Neural cell (in vitro differentiated cells): ENCODE data around the gene ATP2C2. TPM values are rescaled to one million over a fixed set of nuclear protein-coding genes. Genes with fewer than 3 reads are reported as not detected.
"Not testable (repeated sequence)": the region's sequence is repeated elsewhere in the genome, so short reads cannot be mapped to it uniquely, and the experiment has no call there.

Experiments
- H2AFZ ChIP-seq: fragments of 200-600, 300-800 bp; sonication (generic), shearing (Covaris generic); 2 replicates; pipeline ENCODE4 v1.6.0; 2014; ENCODE audit warnings: low read depth, mild to moderate bottlenecking, antibody characterized with exemption, low read length, moderate library complexity
- H3F3A ChIP-seq: fragments of 200-600 bp; shearing (Covaris generic); 2 replicates; pipeline ENCODE4 v1.6.1; 2016; ENCODE audit warnings: mild to moderate bottlenecking, moderate library complexity, mixed read lengths, antibody characterized with exemption, low read length; ENCODE audit not compliant: insufficient read depth, poor library complexity, severe bottlenecking
- H3K27ac ChIP-seq: fragments of 200-600, 300-800 bp; sonication (generic), shearing (Covaris generic); 2 replicates; pipeline ENCODE4 v1.5.1; 2014; ENCODE audit warnings: mild to moderate bottlenecking, low read length, moderate library complexity
- H3K27me3 ChIP-seq: fragments of 300-800, 200-600 bp; sonication (generic), shearing (Covaris generic); 2 replicates; pipeline ENCODE4 v1.6.0; 2014; ENCODE audit warnings: mild to moderate bottlenecking, low read depth, low read length, moderate library complexity; ENCODE audit not compliant: insufficient read depth
- H3K36me3 ChIP-seq: fragments of 300-800, 200-600 bp; sonication (generic), shearing (Covaris generic); 2 replicates; pipeline ENCODE4 v1.5.1; 2014; ENCODE audit warnings: mild to moderate bottlenecking, antibody characterized with exemption, low read length, moderate library complexity; ENCODE audit not compliant: insufficient read depth
- H3K4me2 ChIP-seq: fragments of 300-800, 200-600 bp; sonication (generic), shearing (Covaris generic); 2 replicates; pipeline ENCODE4 v1.6.0; 2014; ENCODE audit warnings: mild to moderate bottlenecking, low read length
- H3K4me3 ChIP-seq: fragments of 300-800, 200-600 bp; sonication (generic), shearing (Covaris generic); 2 replicates; pipeline ENCODE4 v1.5.1; 2014; ENCODE audit warnings: mild to moderate bottlenecking, low read length, moderate library complexity
- H3K79me2 ChIP-seq: fragments of 200-600 bp; shearing (Covaris generic); replicated peaks from 2 replicates; pipeline ENCODE4 v1.6.0; 2014; ENCODE audit warnings: mild to moderate bottlenecking, low read length, moderate library complexity; ENCODE audit not compliant: insufficient read depth
- H3K9ac ChIP-seq: fragments of 300-800, 200-600 bp; sonication (generic), shearing (Covaris generic); 2 replicates; pipeline ENCODE4 v1.6.1; 2016; ENCODE audit warnings: mild to moderate bottlenecking, low read length, mixed read lengths
- H3K9me2 ChIP-seq: fragments of 200-600 bp; shearing (Covaris generic); 2 replicates; pipeline ENCODE4 v1.6.1; 2016; ENCODE audit warnings: mild to moderate bottlenecking, low read length, mixed read lengths; ENCODE audit not compliant: insufficient read depth
- H3K9me3 ChIP-seq: fragments of 200-600, 300-800 bp; sonication (generic), shearing (Covaris generic); 2 replicates; pipeline ENCODE4 v1.6.1; 2016; ENCODE audit warnings: mild to moderate bottlenecking, mixed run types, low read length, moderate library complexity, mixed read lengths
- H4K20me1 ChIP-seq: fragments of 200-600 bp; shearing (Covaris generic); 2 replicates; pipeline ENCODE4 v1.6.1; 2016; ENCODE audit warnings: mild to moderate bottlenecking, mixed run types; ENCODE audit not compliant: insufficient read depth
- EP300 ChIP-seq: fragments of 450-650 bp; conservative IDR thresholded peaks from 2 replicates; pipeline ENCODE4 v1.6.1; 2014; ENCODE audit warnings: antibody characterized with exemption, mild to moderate bottlenecking, moderate library complexity; ENCODE audit not compliant: poor library complexity, severe bottlenecking
- EZH2 ChIP-seq: fragments of 200-600, 300-800 bp; shearing (Covaris generic), sonication (generic); IDR thresholded peaks from 2 replicates; pipeline ENCODE4 v1.6.1; 2014; ENCODE audit warnings: antibody characterized with exemption, low read length, borderline replicate concordance, mild to moderate bottlenecking; ENCODE audit not compliant: insufficient read depth, poor library complexity, severe bottlenecking
- MXI1 ChIP-seq: fragments of 450-650 bp; conservative IDR thresholded peaks from 2 replicates; pipeline ENCODE4 v1.6.1; 2014; ENCODE audit warnings: antibody characterized with exemption, mild to moderate bottlenecking; ENCODE audit not compliant: poor library complexity, severe bottlenecking
- POLR2AphosphoS5 ChIP-seq: IDR thresholded peaks from 2 replicates; pipeline ENCODE4 v1.6.1; 2012
- RAD21 ChIP-seq: fragments of 450-650 bp; conservative IDR thresholded peaks from 2 replicates; pipeline ENCODE4 v1.6.1; 2014; ENCODE audit warnings: antibody characterized with exemption, mild to moderate bottlenecking, moderate library complexity
- SMC3 ChIP-seq: fragments of 450-650 bp; conservative IDR thresholded peaks from 2 replicates; pipeline ENCODE4 v1.6.1; 2014; ENCODE audit warnings: antibody characterized with exemption, mild to moderate bottlenecking, moderate library complexity; ENCODE audit not compliant: poor library complexity
- TAF1 ChIP-seq: IDR thresholded peaks from 2 replicates; pipeline ENCODE4 v1.6.1; 2012; ENCODE audit warnings: low read depth
- polyA plus RNA-seq: library from polyadenylated mRNA; depleted of rRNA; stranded (reverse); fragments of >200 nt; gene quantifications from 2 replicates; pipeline ENCODE4 v1.2.3, GENCODE V29; 2014
- TF ChIP-seq, protein P1 (sequence below): IDR thresholded peaks from 2 replicates; pipeline ENCODE4 v1.6.1; 2012; ENCODE audit warnings: borderline replicate concordance
- TF ChIP-seq, protein P2 (sequence below): fragments of 450-650 bp; IDR thresholded peaks from 2 replicates; pipeline ENCODE4 v1.5.1; 2014; ENCODE audit warnings: antibody characterized with exemption, mild to moderate bottlenecking, moderate library complexity; ENCODE audit not compliant: poor library complexity, severe bottlenecking

ATP2C2 gene
- polyA plus RNA-seq, 1 donor from 2014 or later = not detected

DNA sequence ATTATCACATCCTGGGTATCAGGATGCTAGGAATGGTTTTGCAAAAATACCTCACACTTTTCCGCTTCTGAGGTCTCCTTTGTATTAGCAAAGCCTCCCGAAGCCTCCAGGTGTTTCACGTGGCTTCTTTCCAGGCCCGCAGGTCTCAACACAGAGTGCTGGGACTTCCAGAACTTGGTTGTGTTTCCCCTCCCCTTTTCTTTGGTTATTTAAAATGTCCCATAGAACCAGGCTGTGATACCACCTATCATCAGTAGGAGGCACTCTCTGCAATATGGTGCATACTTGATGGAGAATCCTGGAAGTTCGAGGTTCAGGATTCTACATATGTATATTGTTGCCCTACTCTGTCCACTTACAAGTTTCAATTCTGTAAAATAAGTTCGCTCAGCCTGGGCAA, 28.8 kb downstream of the ATP2C2 start:
- H3K27ac ChIP-seq = no peak overlapping the region

DNA sequence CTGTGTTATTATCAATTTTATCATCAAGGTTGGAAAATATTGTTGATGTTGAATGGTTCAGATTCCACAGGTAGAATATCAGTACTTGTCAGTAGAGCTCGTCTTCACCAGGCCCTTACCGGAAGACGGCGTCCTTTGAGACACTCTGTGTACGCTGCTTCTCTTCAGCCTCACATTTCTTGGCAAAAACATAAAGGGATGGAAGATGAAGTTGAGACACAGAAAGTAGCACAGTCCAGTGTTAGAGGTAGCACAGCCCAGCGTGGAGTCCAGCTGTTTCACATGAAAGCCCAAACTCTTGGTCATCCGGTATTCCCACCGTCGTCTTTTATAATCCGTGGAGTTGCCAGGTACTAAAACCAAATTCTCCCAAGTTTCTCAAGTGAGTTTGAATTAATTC, 30.4 kb downstream of the ATP2C2 start:
- no peaks in the 10 kb centered on the region for H4K20me1 ChIP-seq
- no peak overlapping the region for H2AFZ ChIP-seq
- no peaks in the 10 kb centered on the region for H3K27me3 ChIP-seq
- no peak overlapping the region for H3K9ac ChIP-seq
- TF ChIP-seq RAD21 (no peak), EP300 (no peak), TAF1 (no peak), SMC3 (no peak), MXI1 (no peak), EZH2 (no peak), POLR2AphosphoS5 (no peak)
- TF ChIP-seq, protein P1, sequence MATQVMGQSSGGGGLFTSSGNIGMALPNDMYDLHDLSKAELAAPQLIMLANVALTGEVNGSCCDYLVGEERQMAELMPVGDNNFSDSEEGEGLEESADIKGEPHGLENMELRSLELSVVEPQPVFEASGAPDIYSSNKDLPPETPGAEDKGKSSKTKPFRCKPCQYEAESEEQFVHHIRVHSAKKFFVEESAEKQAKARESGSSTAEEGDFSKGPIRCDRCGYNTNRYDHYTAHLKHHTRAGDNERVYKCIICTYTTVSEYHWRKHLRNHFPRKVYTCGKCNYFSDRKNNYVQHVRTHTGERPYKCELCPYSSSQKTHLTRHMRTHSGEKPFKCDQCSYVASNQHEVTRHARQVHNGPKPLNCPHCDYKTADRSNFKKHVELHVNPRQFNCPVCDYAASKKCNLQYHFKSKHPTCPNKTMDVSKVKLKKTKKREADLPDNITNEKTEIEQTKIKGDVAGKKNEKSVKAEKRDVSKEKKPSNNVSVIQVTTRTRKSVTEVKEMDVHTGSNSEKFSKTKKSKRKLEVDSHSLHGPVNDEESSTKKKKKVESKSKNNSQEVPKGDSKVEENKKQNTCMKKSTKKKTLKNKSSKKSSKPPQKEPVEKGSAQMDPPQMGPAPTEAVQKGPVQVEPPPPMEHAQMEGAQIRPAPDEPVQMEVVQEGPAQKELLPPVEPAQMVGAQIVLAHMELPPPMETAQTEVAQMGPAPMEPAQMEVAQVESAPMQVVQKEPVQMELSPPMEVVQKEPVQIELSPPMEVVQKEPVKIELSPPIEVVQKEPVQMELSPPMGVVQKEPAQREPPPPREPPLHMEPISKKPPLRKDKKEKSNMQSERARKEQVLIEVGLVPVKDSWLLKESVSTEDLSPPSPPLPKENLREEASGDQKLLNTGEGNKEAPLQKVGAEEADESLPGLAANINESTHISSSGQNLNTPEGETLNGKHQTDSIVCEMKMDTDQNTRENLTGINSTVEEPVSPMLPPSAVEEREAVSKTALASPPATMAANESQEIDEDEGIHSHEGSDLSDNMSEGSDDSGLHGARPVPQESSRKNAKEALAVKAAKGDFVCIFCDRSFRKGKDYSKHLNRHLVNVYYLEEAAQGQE = no peak
- TF ChIP-seq, protein P2, sequence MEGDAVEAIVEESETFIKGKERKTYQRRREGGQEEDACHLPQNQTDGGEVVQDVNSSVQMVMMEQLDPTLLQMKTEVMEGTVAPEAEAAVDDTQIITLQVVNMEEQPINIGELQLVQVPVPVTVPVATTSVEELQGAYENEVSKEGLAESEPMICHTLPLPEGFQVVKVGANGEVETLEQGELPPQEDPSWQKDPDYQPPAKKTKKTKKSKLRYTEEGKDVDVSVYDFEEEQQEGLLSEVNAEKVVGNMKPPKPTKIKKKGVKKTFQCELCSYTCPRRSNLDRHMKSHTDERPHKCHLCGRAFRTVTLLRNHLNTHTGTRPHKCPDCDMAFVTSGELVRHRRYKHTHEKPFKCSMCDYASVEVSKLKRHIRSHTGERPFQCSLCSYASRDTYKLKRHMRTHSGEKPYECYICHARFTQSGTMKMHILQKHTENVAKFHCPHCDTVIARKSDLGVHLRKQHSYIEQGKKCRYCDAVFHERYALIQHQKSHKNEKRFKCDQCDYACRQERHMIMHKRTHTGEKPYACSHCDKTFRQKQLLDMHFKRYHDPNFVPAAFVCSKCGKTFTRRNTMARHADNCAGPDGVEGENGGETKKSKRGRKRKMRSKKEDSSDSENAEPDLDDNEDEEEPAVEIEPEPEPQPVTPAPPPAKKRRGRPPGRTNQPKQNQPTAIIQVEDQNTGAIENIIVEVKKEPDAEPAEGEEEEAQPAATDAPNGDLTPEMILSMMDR = no peak
- no peak overlapping the region for H3K4me3 ChIP-seq
- no peak overlapping the region for H3K27ac ChIP-seq
- no peaks in the 10 kb centered on the region for H3K36me3 ChIP-seq
- no peaks in the 10 kb centered on the region for H3K79me2 ChIP-seq
- H3K9me2 ChIP-seq = no peaks in the 10 kb centered on the region
- H3K4me2 ChIP-seq = no peak overlapping the region
- no peaks in the 10 kb centered on the region for H3F3A ChIP-seq
- H3K9me3 ChIP-seq = no peaks in the 10 kb centered on the region

More for the DNA sequence above, 28.8 kb downstream of the ATP2C2 start:
- H4K20me1 ChIP-seq = no peaks in the 10 kb centered on the region
- no peaks in the 10 kb centered on the region for H3K79me2 ChIP-seq
- H3F3A ChIP-seq = no peaks in the 10 kb centered on the region
- no peak overlapping the region for H3K4me2 ChIP-seq
- no peak overlapping the region for H3K4me3 ChIP-seq
- no peak overlapping the region for H2AFZ ChIP-seq
- TF ChIP-seq SMC3 = no peak
- TF ChIP-seq EP300 = no peak
- TF ChIP-seq, protein P2 = no peak
- TF ChIP-seq, protein P1 = no peak
- TF ChIP-seq EZH2 = no peak
- no peak for TF ChIP-seq TAF1
- no peaks in the 10 kb centered on the region for H3K9me3 ChIP-seq
- no peak overlapping the region for H3K9ac ChIP-seq
- H3K36me3 ChIP-seq = no peaks in the 10 kb centered on the region
- no peaks in the 10 kb centered on the region for H3K27me3 ChIP-seq
- H3K9me2 ChIP-seq = no peaks in the 10 kb centered on the region

DNA sequence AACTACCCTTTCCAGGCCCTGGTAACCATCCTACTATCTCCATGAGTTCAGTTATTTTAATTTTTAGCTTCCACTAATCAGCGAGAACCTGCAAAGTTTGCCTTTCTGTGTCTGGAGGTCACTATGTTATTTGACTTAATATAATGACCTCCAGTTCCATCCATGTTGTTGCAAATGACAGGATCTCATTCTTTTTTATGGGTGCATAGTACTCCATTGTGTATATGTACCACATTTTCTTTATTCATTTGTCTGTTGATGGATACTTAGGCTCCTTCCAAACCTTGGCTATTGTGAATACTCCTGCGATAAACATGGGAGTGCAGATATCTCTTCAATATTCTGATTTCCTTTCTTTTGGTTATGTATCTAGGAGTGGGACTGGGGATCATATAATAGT, 31.6 kb downstream of the ATP2C2 start:
- not testable (repeated sequence) for H3K4me3 ChIP-seq, H4K20me1 ChIP-seq, H3K9me2 ChIP-seq, H3K79me2 ChIP-seq, H3K27me3 ChIP-seq, H3K9me3 ChIP-seq, H3K27ac ChIP-seq, H3K9ac ChIP-seq, H3K4me2 ChIP-seq, H2AFZ ChIP-seq, H3F3A ChIP-seq, H3K36me3 ChIP-seq
